HG02884 (cell line): ENCODE data around the gene SEZ6L.

Experiments used
- ATAC-seq: cut with Tn5 transposase; IDR thresholded peaks from one replicate; pipeline ENCODE4 v1.9.1; 2021; ENCODE audit warnings: mild to moderate bottlenecking, moderate library complexity; ENCODE audit not compliant: unreplicated experiment

Gene SEZ6L

DNA sequence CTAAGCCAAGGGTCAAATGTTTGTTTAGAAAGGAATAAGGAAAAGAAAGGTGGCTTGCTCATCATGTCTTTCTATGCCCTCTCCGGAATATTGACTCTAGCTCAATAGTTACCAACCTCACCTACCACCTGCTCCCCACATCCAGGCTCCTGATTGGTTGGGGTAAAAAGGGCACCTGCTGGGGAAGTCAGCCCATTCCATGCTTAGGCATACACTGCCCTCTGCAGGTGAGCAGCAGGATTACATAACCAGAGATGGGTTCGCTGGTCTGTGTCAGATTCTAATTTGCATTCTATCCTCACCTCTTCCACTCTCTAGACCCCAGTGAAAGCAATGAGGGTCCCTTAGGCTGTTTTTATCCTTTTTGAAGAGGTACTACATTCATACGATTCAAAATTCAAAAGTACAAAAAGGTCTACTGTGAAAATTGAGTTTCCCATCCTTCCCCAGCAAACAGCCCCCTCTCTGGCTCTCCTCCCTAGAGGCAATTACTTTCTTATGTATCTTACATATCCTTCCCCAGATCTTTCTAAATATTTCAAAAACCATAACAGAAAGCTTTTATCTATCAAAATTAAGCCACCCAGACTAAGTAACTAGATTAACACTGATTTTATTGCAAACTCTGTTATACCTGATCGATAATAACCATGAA, 161.8 kb downstream of the SEZ6L start:
- no peak for ATAC-seq

DNA sequence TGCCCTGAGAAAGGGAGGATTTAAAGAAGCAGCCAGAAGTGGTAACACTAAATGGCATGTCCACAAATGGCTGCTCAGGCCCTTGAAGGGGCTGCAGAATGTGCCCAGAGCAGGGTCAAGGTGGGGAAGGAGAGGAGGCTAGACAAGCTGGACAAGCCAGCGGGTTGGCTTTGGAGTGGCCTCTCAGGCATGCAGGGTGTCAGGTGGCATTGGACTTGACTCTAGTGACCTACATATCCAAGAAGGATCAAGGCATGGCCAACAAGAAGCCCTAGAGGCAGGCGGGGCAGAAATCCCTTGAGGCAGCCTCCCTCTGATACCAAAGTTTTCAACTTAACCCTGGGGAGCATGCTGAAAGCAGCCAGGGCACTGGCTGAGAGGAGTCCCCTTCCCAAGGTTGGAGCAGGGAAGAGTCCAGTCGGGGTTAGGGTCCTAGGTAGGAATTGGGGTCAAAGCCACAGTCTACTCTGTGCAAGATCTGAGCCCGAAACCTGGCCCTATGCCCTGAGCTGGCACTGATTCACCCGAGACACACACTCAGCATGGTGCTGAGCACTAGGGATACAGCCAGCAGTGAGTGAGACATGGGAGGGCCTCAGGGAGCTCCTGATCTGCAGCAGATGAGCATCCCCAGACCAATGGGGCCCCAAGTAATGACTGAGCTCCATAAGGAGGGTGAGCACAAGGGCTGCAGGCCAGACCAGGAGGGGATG, 164.0 kb downstream of the SEZ6L start:
- ATAC-seq: no peak

GRCh38 chr22:26334232-26334631, 165.0 kb downstream of the SEZ6L start:
- ATAC-seq: no peak

- no peak for ATAC-seq
Measured at GRCh38 chr22:26336773-26337172, 167.5 kb downstream of the SEZ6L start.

DNA sequence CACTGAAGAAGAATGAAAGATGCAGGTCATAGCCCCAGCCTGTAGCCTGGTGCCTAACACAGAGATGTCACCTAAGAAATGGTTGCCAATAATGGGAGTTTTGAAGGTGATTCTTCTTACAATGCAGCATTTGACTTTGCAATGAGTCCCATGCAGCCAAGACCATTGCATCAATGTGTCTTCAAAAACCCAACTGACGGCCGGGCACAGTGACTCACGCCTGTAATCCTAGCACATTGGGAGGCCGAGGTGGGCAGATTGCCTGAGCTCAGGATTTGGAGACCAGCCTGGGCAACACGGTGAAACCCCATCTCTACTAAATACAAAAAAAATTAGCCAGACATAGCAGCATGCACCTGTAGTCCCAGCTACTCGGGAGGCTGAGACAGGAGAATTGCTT, 170.5 kb downstream of the SEZ6L start:
- ATAC-seq: no peak

DNA sequence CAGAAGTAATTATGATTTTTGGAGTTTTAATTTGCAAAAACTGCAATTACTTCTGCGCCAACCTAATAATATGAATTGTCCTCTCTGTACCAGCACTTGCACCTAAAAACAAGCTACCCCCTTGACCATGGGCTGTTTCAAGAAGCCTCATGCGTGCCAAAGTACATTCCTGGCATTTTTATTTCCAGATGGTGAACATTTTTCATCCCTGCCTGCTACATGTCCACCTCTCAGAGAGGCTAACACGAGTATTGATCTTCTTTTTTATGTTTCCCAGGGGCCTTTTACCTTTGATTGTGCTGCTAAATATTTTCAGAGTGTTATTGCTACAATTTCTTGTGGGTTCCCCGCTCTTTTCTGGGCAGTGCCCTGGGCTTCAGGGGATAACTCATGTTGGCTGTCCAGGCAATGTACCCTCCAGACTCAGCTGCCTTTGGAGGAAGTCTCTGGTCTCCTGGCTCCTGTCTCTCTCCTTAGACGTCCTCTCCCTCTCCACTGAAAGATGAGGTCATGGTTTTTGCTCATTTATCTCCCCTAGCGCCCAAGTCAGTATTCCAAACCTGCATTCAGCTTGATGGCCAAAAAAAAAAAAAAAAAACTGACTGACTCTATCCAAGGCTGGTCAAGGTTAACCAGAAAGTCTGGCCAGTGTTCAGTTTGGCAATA, 173.6 kb downstream of the SEZ6L start:
- no peak for ATAC-seq

GRCh38 chr22:26345496-26345895, 176.2 kb downstream of the SEZ6L start:
- ATAC-seq: no peak

GRCh38 chr22:26348810-26349526, 179.7 kb downstream of the SEZ6L start:
- ATAC-seq: no peak

DNA sequence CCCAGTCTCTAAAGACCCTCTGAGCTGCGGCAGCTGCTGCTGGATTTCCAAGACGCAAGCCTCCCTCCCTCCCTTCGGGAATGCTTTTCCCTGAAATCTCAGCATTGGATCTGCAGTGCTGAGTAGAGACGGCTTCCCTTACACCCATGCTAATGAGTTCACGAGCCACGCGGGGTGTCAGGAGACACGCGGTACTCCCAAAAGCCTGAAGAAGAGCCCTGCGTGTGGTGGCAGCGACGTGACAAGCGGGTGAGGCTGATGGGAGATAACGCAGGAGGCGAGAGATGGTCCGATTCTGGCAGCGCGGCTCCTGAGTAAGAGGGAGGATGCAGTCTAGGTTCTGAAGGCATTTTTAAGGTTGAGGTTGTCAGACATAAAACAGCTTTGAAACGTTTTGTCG, 185.4 kb downstream of the SEZ6L start:
- ATAC-seq: no peak

- no peak for ATAC-seq
Measured at GRCh38 chr22:26357281-26357680, 188.0 kb downstream of the SEZ6L start.

DNA sequence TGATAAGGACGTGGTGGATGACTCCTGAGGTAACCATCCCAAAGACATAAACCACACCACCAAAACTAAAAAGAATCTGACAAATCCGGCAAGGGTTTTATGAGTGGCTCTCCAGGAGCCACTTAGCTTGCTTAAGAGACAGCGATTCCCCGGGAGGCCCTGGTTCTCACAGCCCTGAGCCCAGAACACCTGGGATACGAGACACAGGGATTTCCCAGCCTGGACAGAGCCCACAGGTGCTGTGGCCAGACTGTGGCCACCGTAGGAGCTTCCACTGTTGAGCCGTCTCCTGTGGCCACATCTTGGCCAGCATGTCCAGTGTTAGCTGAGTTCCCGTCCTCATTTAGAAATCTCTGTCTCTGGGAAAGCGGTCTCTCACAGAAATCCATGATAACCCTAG, 188.6 kb downstream of the SEZ6L start:
- ATAC-seq: no peak

GRCh38 chr22:26359156-26359555, 189.9 kb downstream of the SEZ6L start:
- ATAC-seq: no peak

- no peak for ATAC-seq
Measured at GRCh38 chr22:26360169-26360885, 191.1 kb downstream of the SEZ6L start.

- no peak for ATAC-seq
Measured at GRCh38 chr22:26362471-26362870, 193.2 kb downstream of the SEZ6L start.

- ATAC-seq: no peak
Measured at GRCh38 chr22:26364066-26365015, 195.1 kb downstream of the SEZ6L start.

DNA sequence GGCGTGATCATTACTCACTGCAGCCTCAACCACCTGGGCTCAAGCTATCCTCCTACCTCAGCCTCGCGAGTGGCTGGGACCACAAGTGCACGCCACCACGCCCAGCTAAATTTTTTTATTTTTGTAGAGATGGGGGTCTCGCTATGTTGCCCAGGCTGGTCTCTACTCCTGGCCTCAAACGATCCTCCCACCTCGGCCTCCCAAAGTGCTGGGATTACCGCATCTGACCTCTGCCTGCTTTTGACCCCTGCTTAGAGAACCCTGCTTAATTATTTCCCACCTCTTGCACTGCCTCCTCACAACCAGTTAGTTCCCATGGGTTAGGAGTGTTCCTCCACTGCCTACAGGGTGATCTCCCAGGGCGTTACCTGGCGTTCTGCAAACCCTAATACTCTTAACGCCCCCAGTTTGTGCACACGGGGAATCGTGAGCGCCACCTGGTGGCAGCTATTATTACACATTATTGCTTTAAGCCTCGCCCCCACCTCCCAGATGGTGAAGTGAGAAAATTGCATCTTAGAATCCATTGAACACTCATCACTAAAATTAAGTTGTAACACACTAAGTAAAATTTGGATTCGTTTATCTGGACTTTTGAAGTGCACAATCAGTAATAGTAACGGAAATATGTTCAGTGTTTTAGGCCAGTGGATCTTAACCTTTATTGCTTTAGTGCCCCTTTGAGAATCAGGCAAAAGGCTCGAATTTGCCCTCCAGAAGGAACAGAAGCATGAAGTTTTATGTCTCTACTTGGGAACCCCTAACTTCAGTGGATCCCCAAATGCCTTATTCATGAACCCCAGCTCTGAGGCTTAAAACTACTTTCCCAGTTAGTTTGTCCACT, 198.4 kb downstream of the SEZ6L start:
- ATAC-seq: no peak

DNA sequence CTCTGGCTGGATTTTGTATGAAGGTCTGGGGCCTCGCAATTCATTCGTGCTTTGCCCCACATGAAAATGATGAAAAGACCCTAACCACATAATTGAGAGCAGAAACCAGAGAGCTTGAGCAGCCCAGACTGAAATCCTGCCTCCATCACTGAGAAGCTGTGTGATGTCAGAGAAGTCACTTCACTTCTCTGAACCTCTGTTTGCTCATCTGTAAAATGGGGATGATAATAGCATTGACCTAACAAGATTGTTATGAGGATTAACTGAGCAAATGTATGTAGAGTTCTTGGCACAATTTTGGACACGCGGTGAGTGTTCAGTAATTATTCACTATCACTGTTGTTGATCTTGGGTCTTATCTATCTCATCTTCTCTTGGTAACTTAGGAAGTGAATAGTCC, 203.6 kb downstream of the SEZ6L start:
- no peak for ATAC-seq

- ATAC-seq: no peak
Measured at GRCh38 chr22:26374391-26375026, 205.2 kb downstream of the SEZ6L start.
